HepG2 (cell line): ENCODE data around the gene TSC1. TPM values are rescaled to one million over a fixed set of nuclear protein-coding genes. Genes with fewer than 3 reads are reported as not detected.

Experiments used
- ATAC-seq: fragments of 200-7000 bp; cut with Tn5 transposase; 3 replicates; pipeline ENCODE4 v1.9.1; 2020; ENCODE audit warnings: mild to moderate bottlenecking, moderate library complexity
- BruUV-seq: library from RNA; stranded (reverse); fragments of 400-500 nt; replicated peaks from 2 replicates; lab custom pipeline; 2021; lab: Mats Ljungman, UMichigan
- CTCF ChIA-PET: fragments of 300-600 bp; formaldehyde crosslinking; extraction: SDS; loops from one replicate; lab custom pipeline; 2021; ENCODE audit warnings: low total read pairs, inconsistent platforms, low intra/inter-chr PET ratio; lab: Yijun Ruan, JAX
- POLR2A ChIA-PET: fragments of 350-600 bp; sonication (Branson Sonifier 250); formaldehyde crosslinking; loops from one replicate; lab custom pipeline; 2020; ENCODE audit warnings: antibody characterized with exemption, inconsistent platforms; lab: Yijun Ruan, JAX
- DNase-seq: peaks from one replicate; pipeline ENCODE4 v3.0.0-alpha.2; 2015; ENCODE audit warnings: low spot score
- FAIRE-seq: peaks from 3 replicates; lab custom pipeline; 2011; peaks lifted over from hg19 to GRCh38; lab: Jason Lieb, UNC
- H2AFZ ChIP-seq: one replicate; pipeline ENCODE4 v1.6.1; 2011; ENCODE audit warnings: low read length, inconsistent platforms
- H3K27ac ChIP-seq: fragments of 300-600 bp; 3 replicates; pipeline ENCODE4 v1.8.0; 2011; ENCODE audit warnings: mixed run types, mild to moderate bottlenecking, mixed read lengths, low read length, inconsistent platforms; ENCODE audit not compliant: insufficient read depth; ENCODE audit errors: extremely low read length
- H3K27me3 ChIP-seq, 2 experiments: fragments of 200-600 bp in 1 of 2; 2 replicates in 1 of 2; 3 replicates in 1 of 2; pipeline versions ENCODE4 v1.6.0 to v1.8.0; 2011; ENCODE audit warnings: low read length in 2 of 2, mild to moderate bottlenecking in 2 of 2, moderate library complexity in 2 of 2, inconsistent platforms in 1 of 2; ENCODE audit not compliant: insufficient read depth in 2 of 2, control insufficient read depth in 1 of 2
- H3K36me3 ChIP-seq, 2 experiments: fragments of 200-600 bp in 1 of 2; replicated peaks in 1 of 2; 2 replicates in 1 of 2; 3 replicates in 1 of 2; pipeline versions ENCODE4 v1.5.1 to v1.8.0; 2011; ENCODE audit warnings: low read length in 2 of 2, inconsistent platforms in 1 of 2; ENCODE audit not compliant: insufficient read depth in 2 of 2, control insufficient read depth in 1 of 2
- H3K4me1 ChIP-seq: 2 replicates; pipeline ENCODE4 v1.5.1; 2012; ENCODE audit warnings: low read length, inconsistent platforms; ENCODE audit not compliant: insufficient read depth
- H3K4me2 ChIP-seq: 2 replicates; pipeline ENCODE4 v1.6.0; 2011; ENCODE audit warnings: low read depth, low read length, inconsistent platforms
- H3K4me3 ChIP-seq, 3 experiments: fragments of 200-600 bp in 1 of 3; sonication (generic), shearing (Covaris generic) in 1 of 3; replicated peaks in 1 of 3; 2 replicates each; pipeline ENCODE4 v1.5.1; 2011 to 2016; ENCODE audit warnings: low read length in 3 of 3, inconsistent platforms in 2 of 3, low read depth in 2 of 3, mild to moderate bottlenecking in 2 of 3, control low read depth in 1 of 3, mixed read lengths in 1 of 3; ENCODE audit not compliant: insufficient read depth in 1 of 3
- H3K79me2 ChIP-seq: one replicate; pipeline ENCODE4 v1.6.1; 2011; ENCODE audit warnings: low read length, inconsistent platforms; ENCODE audit not compliant: insufficient read depth
- H3K9ac ChIP-seq: 2 replicates; pipeline ENCODE4 v1.6.0; 2011; ENCODE audit warnings: mild to moderate bottlenecking, low read depth, low read length, inconsistent platforms; ENCODE audit not compliant: insufficient read depth
- H3K9me3 ChIP-seq: 2 replicates; pipeline ENCODE4 v1.5.1; 2012; ENCODE audit warnings: mild to moderate bottlenecking, low read length
- H4K20me1 ChIP-seq: 2 replicates; pipeline ENCODE4 v1.6.0; 2011; ENCODE audit warnings: inconsistent platforms, mild to moderate bottlenecking, low read length, moderate library complexity; ENCODE audit not compliant: insufficient read depth
- GMEB1 ChIP-seq: sonication (generic); formaldehyde crosslinking; IDR thresholded peaks from 2 replicates; pipeline ENCODE4 v1.5.1; 2020; ENCODE audit warnings: missing genetic modification reagents, mild to moderate bottlenecking, borderline replicate concordance
- HMG20B ChIP-seq: conservative IDR thresholded peaks from 2 replicates; pipeline ENCODE4 v1.6.1; 2016; ENCODE audit warnings: missing genetic modification reagents, missing compliant biosample characterization
- RFXAP ChIP-seq: sonication (generic); formaldehyde crosslinking; IDR thresholded peaks from 2 replicates; pipeline ENCODE4 v1.4.0; 2020; ENCODE audit warnings: missing genetic modification reagents, borderline replicate concordance
- SUZ12 ChIP-seq: fragments of 150-350 bp; IDR thresholded peaks from 2 replicates; pipeline ENCODE4 v1.6.1; 2014; ENCODE audit warnings: low read depth, low read length
- ZNF775 ChIP-seq: sonication (generic); formaldehyde crosslinking; IDR thresholded peaks from 2 replicates; pipeline ENCODE4 v1.4.0; 2020; ENCODE audit warnings: missing genetic modification reagents, mild to moderate bottlenecking, moderate library complexity, borderline replicate concordance
- WGBS: methylation state at CpG from one replicate; pipeline ENCODE4 v1.1.6; 2017; ENCODE audit warnings: low lambda C conversion rate; 5-methylcytosine and 5-hydroxymethylcytosine counted together
- in situ Hi-C: cut with HindIII; loops from 2 replicates; pipeline ENCODE4 v1.10.0; 2017; ENCODE audit warnings: low pct_unique_long_range_greater_than_20kb; ENCODE audit not compliant: extremely low pct_ligation_motif_present
- intact Hi-C: fragments of 100-400 bp; cut with micrococcal nuclease; formaldehyde crosslinking; loops from one replicate; pipeline ENCODE4 v1.10.0; 2022; ENCODE audit not compliant: unreplicated experiment
- polyA plus RNA-seq, 8 experiments: library from polyadenylated mRNA; depleted of rRNA in 3 of 8; stranded (reverse) in 7 of 8; unstranded in 1 of 8; fragments of >200 nt; fragmentation: Illumina TruSeq in 4 of 8; extraction: Trizol in 4 of 8; gene quantifications; 2 replicates each; pipeline versions ENCODE4 v1.2.1 to v1.2.3, GENCODE V29; 2011 to 2016; ENCODE audit warnings: low read depth in 4 of 8, missing spikeins in 1 of 8, mixed read lengths in 1 of 8; ENCODE audit not compliant: insufficient read depth in 1 of 8
- total RNA-seq, 5 experiments: library from RNA; depleted of rRNA; stranded (reverse); fragments of >200 nt; fragmentation: Illumina TruSeq; extraction: Trizol; gene quantifications; 2 replicates each; pipeline ENCODE4 v1.2.3, GENCODE V29; 2016; ENCODE audit warnings: low read depth in 1 of 5
- TF ChIP-seq, protein P1 (sequence below): sonication (generic); formaldehyde crosslinking; IDR thresholded peaks from 2 replicates; pipeline ENCODE4 v1.4.0; 2020; ENCODE audit warnings: mild to moderate bottlenecking, missing genetic modification reagents

The TSC1 gene
- total and polyA plus RNA-seq, 2 of the 13 experiments (the other 11 are each of a cell fraction or from before 2014, with no cell fraction given) = 31.6 to 66.1 TPM

DNA sequence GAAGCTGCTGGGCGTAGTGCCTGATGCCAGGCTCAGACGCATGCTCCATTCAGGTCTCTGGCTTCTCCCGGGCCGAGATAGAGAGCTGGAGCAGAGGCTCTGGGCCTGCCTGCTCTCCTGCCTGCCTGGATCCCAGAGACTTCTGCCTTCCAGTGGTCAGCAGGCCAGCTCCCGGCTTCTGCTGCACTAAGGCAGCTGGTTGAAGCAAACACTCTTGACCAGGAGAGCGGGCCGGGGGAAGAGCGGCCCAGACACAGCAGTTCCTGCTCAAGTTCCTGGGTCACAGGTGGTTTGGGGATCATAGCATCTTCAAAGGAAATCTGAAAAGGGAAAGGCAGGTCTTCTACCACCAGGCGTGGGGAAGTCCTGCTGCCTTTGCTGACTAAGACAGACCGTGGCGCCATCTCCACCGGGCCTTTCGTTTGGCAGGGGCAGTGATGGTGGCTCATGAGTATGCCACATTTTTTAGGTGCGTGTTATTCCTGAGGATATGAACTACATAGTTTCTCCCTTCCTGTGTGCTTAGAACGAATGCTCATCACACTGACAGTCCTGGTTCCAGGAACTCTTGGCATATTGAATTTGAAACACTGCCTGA, 97.4 kb downstream of the TSC1 start:
- ATAC-seq (no peak), FAIRE-seq (no peak), DNase-seq (no peak)
- TF ChIP-seq GMEB1 (CRISPR knock-in tag) = no peak
- no peak for TF ChIP-seq HMG20B
- TF ChIP-seq, protein P1, sequence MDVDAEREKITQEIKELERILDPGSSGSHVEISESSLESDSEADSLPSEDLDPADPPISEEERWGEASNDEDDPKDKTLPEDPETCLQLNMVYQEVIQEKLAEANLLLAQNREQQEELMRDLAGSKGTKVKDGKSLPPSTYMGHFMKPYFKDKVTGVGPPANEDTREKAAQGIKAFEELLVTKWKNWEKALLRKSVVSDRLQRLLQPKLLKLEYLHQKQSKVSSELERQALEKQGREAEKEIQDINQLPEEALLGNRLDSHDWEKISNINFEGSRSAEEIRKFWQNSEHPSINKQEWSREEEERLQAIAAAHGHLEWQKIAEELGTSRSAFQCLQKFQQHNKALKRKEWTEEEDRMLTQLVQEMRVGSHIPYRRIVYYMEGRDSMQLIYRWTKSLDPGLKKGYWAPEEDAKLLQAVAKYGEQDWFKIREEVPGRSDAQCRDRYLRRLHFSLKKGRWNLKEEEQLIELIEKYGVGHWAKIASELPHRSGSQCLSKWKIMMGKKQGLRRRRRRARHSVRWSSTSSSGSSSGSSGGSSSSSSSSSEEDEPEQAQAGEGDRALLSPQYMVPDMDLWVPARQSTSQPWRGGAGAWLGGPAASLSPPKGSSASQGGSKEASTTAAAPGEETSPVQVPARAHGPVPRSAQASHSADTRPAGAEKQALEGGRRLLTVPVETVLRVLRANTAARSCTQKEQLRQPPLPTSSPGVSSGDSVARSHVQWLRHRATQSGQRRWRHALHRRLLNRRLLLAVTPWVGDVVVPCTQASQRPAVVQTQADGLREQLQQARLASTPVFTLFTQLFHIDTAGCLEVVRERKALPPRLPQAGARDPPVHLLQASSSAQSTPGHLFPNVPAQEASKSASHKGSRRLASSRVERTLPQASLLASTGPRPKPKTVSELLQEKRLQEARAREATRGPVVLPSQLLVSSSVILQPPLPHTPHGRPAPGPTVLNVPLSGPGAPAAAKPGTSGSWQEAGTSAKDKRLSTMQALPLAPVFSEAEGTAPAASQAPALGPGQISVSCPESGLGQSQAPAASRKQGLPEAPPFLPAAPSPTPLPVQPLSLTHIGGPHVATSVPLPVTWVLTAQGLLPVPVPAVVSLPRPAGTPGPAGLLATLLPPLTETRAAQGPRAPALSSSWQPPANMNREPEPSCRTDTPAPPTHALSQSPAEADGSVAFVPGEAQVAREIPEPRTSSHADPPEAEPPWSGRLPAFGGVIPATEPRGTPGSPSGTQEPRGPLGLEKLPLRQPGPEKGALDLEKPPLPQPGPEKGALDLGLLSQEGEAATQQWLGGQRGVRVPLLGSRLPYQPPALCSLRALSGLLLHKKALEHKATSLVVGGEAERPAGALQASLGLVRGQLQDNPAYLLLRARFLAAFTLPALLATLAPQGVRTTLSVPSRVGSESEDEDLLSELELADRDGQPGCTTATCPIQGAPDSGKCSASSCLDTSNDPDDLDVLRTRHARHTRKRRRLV = no peak
- TF ChIP-seq RFXAP (CRISPR knock-in tag) = no peak
- no peak for TF ChIP-seq ZNF775 (CRISPR knock-in tag)
- TF ChIP-seq SUZ12 = no peak
- WGBS = 64% methylated on average over 13 of the region's 15 CpGs
- H4K20me1 ChIP-seq = no peaks in the 10 kb centered on the region
- intact Hi-C loops = no loop called here
- H3K9me3 ChIP-seq = no peaks in the 10 kb centered on the region
- no peak overlapping the region for H2AFZ ChIP-seq
- H3K27me3 ChIP-seq = no peaks in the 10 kb centered on the region; a peak in 1 of 5 replicates
- ChIA-PET CTCF (no interaction called here), POLR2A (no interaction called here)
- no peak overlapping the region for H3K4me2 ChIP-seq
- BruUV-seq = no TSS peak
- peaks cover 22% of the 10 kb centered on the region for H3K4me1 ChIP-seq
- H3K36me3 ChIP-seq = no peaks in the 10 kb centered on the region
- in situ Hi-C loops = no loop called here
- no peak overlapping the region for H3K4me3 ChIP-seq
- no peaks in the 10 kb centered on the region for H3K79me2 ChIP-seq
- no peak overlapping the region for H3K9ac ChIP-seq
- H3K27ac ChIP-seq = no peak overlapping the region
